ENCODE data around the gene METTL25B. TPM values are rescaled to one million over a fixed set of nuclear protein-coding genes. Genes with fewer than 3 reads are reported as not detected.

Gene METTL25B
- total and polyA plus RNA-seq, 2 of the 4 experiments (the other 2 are of a cell fraction) = 2.3 to 10.1 TPM

GRCh38 chr1:156748670-156749418, 20.6 kb downstream of the METTL25B start:
- Histone ChIP-seq H3K4me3 (ENCODE audit: insufficient read depth, low read depth, low read length) (peak overlapping the region; percentile 1), H2BK5ac (ENCODE audit: low read depth, low read length, poor library complexity, severe bottlenecking) (peak overlapping the region; percentile 98), H3K27me3 (ENCODE audit: control insufficient read depth, insufficient read depth, low read length) (no peaks in the 10 kb centered on the region), H3K18ac (ENCODE audit: low read depth, low read length) (peak overlapping the region; percentile 73), H2AK5ac (ENCODE audit: low read depth, low read length) (peak overlapping the region; percentile 83), H3K79me1 (ENCODE audit: low read depth in 1 of 2, low read length in 2 of 2) (peaks cover 16 to 68% of the 10 kb centered on the region in 2 experiments), H2AFZ (replicated peaks; ENCODE audit: low read length, poor library complexity) (peak overlapping the region; percentile 49), H3K23ac (ENCODE audit: low read depth, low read length) (peak overlapping the region; percentile 97), H3K36me3 (ENCODE audit: control insufficient read depth, insufficient read depth, low read length) (peaks cover 8% of the 10 kb centered on the region; the same call in 1 of the 2 replicates), H2BK120ac (ENCODE audit: low read depth, low read length) (peak overlapping the region; percentile 95), H3K4ac (ENCODE audit: low read depth, low read length) (peak overlapping the region; percentile 98), H3K9me3 (ENCODE audit: control insufficient read depth, insufficient read depth, low read length) (no peaks in the 10 kb centered on the region), H4K5ac (ENCODE audit: low read depth, low read length) (peak overlapping the region; percentile 90), H4K91ac (ENCODE audit: insufficient read depth, low read depth, low read length) (peak overlapping the region; percentile 99), H2AK9ac (replicated peaks; ENCODE audit: low read depth, low read length, poor library complexity) (peak overlapping the region; percentile 100), H3K4me2 (ENCODE audit: low read depth, low read length) (peak overlapping the region; percentile 93), H4K8ac (ENCODE audit: low read depth in 2 of 2, low read length in 2 of 2) (peak overlapping the region; percentile 93 to 96), H3K56ac (ENCODE audit: extremely low read depth, insufficient read depth, low read length) (peak overlapping the region; percentile 91), H3K4me1 (ENCODE audit: control insufficient read depth, insufficient read depth, low read length) (peaks cover 35% of the 10 kb centered on the region), H2BK15ac (ENCODE audit: low read depth, low read length) (peak overlapping the region; percentile 97; the same call in 2 of the 3 replicates), H2BK20ac (ENCODE audit: low read depth, low read length) (peak overlapping the region; percentile 74), H4K20me1 (ENCODE audit: insufficient read depth, low read length) (0 out of 2 replicates have a peak, but pooled peaks cover 11% of the 10 kb centered on the region), H3K27ac (ENCODE audit: insufficient read depth, low read length) (peak overlapping the region; percentile 95), H3K14ac (replicated peaks; ENCODE audit: low read depth, low read length) (peak overlapping the region; percentile 99), H3K9ac (ENCODE audit: low read depth, low read length) (peak overlapping the region; percentile 78), H3K9me1 (ENCODE audit: insufficient read depth, low read length) (peaks cover 25% of the 10 kb centered on the region; the same call in 1 of the 2 replicates)
- TF ChIP-seq MXI1 (IDR thresholded peaks at IDR 0.05; ENCODE audit: borderline replicate concordance, low read depth, low read length) (0 out of 2 replicates have a peak, but pooled peaks have one; percentile 25), RFX5 (IDR thresholded peaks at IDR 0.05; ENCODE audit: low read depth, low read length) (no peak), RAD21 (IDR thresholded peaks at IDR 0.05; ENCODE audit: low read length) (no peak), CEBPB (IDR thresholded peaks at IDR 0.05; ENCODE audit: low read depth, low read length) (peak; percentile 64), USF2 (IDR thresholded peaks at IDR 0.05; ENCODE audit: low read depth, low read length) (peak; percentile 76), POLR2A (IDR thresholded peaks at IDR 0.05; ENCODE audit: low read depth, low read length) (no peak), BHLHE40 (IDR thresholded peaks at IDR 0.05; ENCODE audit: low read depth, low read length) (no peak)
- in situ Hi-C loops (cut with MboI; ENCODE audit: low sequenced_read_pairs) (no loop called here), intact Hi-C loops (cut with micrococcal nuclease) (no loop called here), dilution Hi-C loops (cut with HindIII; ENCODE audit: low sequenced_read_pairs, unreplicated experiment) (no loop called here)
- ChIA-PET POLR2A (ENCODE audit: unreplicated experiment) (no interaction called here), CTCF (no interaction called here)
- DNase-seq = peak; percentile 63
- no CpG with 5 or more reads among the region's 9 CpGs for WGBS, 2 experiments (ENCODE audit: extremely low coverage in 2 of 2, insufficient read length in 1 of 2)
- no TSS peak for BruUV-seq (replicated peaks)
- no peak for ATAC-seq (ENCODE audit: low read depth)

Data from IMR-90 (cell line).